ENCODE data around the gene RFTN1.

RFTN1 gene

DNA sequence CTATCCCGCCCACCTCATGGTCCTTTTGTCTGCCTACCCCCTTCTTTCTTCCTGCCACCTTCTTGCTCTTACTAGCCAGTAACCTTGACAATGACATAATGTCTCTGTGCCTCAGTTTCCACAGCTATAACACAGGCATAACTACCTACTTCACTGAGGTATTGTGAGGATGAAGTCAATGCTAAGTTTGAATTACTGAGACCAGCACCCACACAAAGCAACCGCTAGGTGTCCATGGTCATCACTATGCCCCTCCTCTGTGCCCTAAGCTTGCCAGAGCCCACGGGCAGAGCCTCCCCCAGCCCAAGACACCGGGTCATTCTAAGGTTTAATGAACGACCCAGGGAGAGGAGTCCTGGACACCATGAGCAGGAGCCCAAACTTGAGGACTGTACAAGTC, 146.9 kb downstream of the RFTN1 start:
- Histone ChIP-seq H3K27me3 (no peaks in the 10 kb centered on the region), H3K4me3 (ENCODE audit: low read depth, low read length) (no peak overlapping the region), H3K36me3 (no peaks in the 10 kb centered on the region), H3K9me3 (no peaks in the 10 kb centered on the region), H3K4me1 (no peaks in the 10 kb centered on the region)
- TF ChIP-seq, protein P1, sequence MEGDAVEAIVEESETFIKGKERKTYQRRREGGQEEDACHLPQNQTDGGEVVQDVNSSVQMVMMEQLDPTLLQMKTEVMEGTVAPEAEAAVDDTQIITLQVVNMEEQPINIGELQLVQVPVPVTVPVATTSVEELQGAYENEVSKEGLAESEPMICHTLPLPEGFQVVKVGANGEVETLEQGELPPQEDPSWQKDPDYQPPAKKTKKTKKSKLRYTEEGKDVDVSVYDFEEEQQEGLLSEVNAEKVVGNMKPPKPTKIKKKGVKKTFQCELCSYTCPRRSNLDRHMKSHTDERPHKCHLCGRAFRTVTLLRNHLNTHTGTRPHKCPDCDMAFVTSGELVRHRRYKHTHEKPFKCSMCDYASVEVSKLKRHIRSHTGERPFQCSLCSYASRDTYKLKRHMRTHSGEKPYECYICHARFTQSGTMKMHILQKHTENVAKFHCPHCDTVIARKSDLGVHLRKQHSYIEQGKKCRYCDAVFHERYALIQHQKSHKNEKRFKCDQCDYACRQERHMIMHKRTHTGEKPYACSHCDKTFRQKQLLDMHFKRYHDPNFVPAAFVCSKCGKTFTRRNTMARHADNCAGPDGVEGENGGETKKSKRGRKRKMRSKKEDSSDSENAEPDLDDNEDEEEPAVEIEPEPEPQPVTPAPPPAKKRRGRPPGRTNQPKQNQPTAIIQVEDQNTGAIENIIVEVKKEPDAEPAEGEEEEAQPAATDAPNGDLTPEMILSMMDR (IDR thresholded peaks at IDR 0.05; ENCODE audit: low read depth, low read length), result no peak
- DNase-seq, result no peak

GRCh38 chr3:16365491-16366128, 147.9 kb downstream of the RFTN1 start:
- H3K27me3 ChIP-seq, result no peaks in the 10 kb centered on the region
- no peaks in the 10 kb centered on the region for H3K4me1 ChIP-seq
- no peak for DNase-seq
- H3K9me3 ChIP-seq, result no peaks in the 10 kb centered on the region
- TF ChIP-seq, protein P1 (IDR thresholded peaks at IDR 0.05; ENCODE audit: low read depth, low read length), result no peak
- H3K36me3 ChIP-seq, result no peaks in the 10 kb centered on the region
- H3K4me3 ChIP-seq (ENCODE audit: low read depth, low read length), result no peak overlapping the region

DNA sequence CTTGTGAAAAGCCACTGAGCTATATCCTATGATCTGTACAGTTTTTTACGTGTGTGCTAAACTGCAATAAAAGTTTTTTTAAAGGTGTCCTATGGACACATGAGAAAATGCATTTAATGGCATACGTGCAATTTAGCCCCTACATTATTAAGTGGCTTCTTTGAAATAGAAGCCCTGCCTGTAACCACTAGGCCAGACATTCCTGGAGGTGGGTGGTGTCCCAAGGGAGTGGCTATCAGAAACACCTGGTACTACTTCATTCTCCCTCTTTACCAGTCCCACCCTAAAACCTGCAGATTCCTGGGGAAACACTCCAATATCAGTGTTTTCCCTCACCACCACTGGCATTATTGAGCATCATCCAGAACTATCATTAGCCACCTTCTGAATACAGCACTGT, 148.5 kb downstream of the RFTN1 start:
- H3K27me3 ChIP-seq, result no peaks in the 10 kb centered on the region
- H3K4me3 ChIP-seq (ENCODE audit: low read depth, low read length), result no peak overlapping the region
- H3K9me3 ChIP-seq, result no peaks in the 10 kb centered on the region
- no peaks in the 10 kb centered on the region for H3K36me3 ChIP-seq
- DNase-seq, result no peak
- H3K4me1 ChIP-seq, result no peaks in the 10 kb centered on the region
- TF ChIP-seq, protein P1 (IDR thresholded peaks at IDR 0.05; ENCODE audit: low read depth, low read length), result no peak

DNA sequence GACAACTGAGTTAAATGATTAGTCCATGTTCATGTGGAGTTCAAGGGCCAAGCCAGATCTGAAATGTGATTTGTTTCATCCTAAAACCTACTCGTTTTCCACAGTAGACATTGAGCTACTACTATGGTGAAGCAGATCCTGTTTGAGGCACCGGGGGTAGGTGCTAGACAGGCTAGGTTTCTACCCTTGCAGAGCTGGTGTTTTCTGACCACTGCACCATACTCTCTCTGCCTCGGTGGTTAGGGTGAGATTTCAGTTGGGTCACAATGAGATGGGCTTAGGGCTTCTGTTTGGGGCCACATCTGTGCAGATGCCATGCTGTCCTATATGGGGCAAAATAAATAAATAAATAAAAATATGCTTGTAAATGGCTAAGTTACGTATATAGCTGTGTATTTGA, 149.2 kb downstream of the RFTN1 start:
- no peaks in the 10 kb centered on the region for H3K27me3 ChIP-seq
- no peak for DNase-seq
- H3K36me3 ChIP-seq, result no peaks in the 10 kb centered on the region
- TF ChIP-seq, protein P1 (IDR thresholded peaks at IDR 0.05; ENCODE audit: low read depth, low read length), result no peak
- no peaks in the 10 kb centered on the region for H3K9me3 ChIP-seq
- no peak overlapping the region for H3K4me3 ChIP-seq (ENCODE audit: low read depth, low read length)
- H3K4me1 ChIP-seq, result no peaks in the 10 kb centered on the region

DNA sequence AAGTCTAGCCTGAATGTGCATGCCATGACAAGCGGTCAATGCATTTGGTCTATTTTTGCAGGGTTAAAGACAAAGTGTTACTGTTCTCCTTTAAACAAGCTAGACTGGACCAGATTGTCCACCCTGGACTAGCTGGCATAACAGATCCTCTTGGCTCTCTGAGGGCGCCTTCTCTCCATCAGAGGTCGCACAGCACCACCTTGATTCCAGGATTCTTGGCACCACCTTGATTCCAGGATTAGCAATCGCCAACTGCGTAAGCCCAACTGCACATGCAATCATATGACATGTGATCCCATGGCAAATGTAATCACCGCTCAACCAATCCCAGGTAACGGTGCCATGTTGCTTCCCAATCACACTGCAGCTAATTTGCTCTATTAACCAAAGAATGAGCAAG, 149.9 kb downstream of the RFTN1 start:
- no peak overlapping the region for H3K4me3 ChIP-seq (ENCODE audit: low read depth, low read length)
- H3K4me1 ChIP-seq, result no peaks in the 10 kb centered on the region
- no peaks in the 10 kb centered on the region for H3K9me3 ChIP-seq
- TF ChIP-seq, protein P1 (IDR thresholded peaks at IDR 0.05; ENCODE audit: low read depth, low read length), result no peak
- no peak for DNase-seq
- no peaks in the 10 kb centered on the region for H3K27me3 ChIP-seq
- H3K36me3 ChIP-seq, result no peaks in the 10 kb centered on the region

DNA sequence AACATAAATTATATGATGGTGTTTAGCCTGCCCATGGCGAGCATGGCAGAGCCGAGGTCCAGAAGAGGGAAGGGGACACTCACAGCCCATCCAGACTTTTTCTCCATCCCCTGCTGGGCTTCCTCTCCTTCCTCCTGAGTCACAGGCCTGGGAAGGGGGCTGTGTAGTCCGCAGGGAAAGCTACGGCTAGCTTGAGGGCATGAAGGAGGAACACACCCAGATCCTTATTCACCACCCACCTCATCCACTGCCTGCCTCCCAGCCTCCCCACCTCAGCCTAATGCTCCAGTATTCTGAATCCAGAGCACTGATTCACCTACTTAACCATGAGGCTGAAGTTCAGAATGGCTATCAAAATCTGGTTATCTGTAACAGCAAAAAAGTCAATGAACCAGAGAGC, 150.7 kb downstream of the RFTN1 start:
- TF ChIP-seq, protein P1 (IDR thresholded peaks at IDR 0.05; ENCODE audit: low read depth, low read length), result no peak
- Histone ChIP-seq H3K9me3 (no peaks in the 10 kb centered on the region), H3K36me3 (no peaks in the 10 kb centered on the region), H3K27me3 (no peaks in the 10 kb centered on the region), H3K4me1 (no peaks in the 10 kb centered on the region), H3K4me3 (ENCODE audit: low read depth, low read length) (no peak overlapping the region)
- DNase-seq, result no peak
